Hepatocyte (in vitro differentiated cells): Measurements from ENCODE around the gene ANKRD55. TPM values are rescaled to one million over a fixed set of nuclear protein-coding genes. Genes with fewer than 3 reads are reported as not detected.
"Not testable (repeated sequence)": the region's sequence is repeated elsewhere in the genome, so short reads cannot be mapped to it uniquely, and the experiment has no call there.

Experiments
- DNase-seq: peaks from one replicate; pipeline ENCODE4 v3.0.0-alpha.2; 2016; ENCODE audit warnings: low spot score
- H2AFZ ChIP-seq: fragments of 200-600 bp; sonication (generic); 2 replicates; pipeline ENCODE4 v1.6.0; 2016; ENCODE audit warnings: antibody characterized with exemption, mild to moderate bottlenecking
- H3K27ac ChIP-seq: fragments of 200-600 bp; sonication (generic); 2 replicates; pipeline ENCODE4 v1.5.1; 2016; ENCODE audit warnings: mild to moderate bottlenecking
- H3K27me3 ChIP-seq: fragments of 200-600 bp; sonication (generic); 2 replicates; pipeline ENCODE4 v1.6.1; 2016
- H3K36me3 ChIP-seq: fragments of 200-600 bp; sonication (generic); replicated peaks from 2 replicates; pipeline ENCODE4 v1.5.1; 2016; ENCODE audit warnings: low read depth; ENCODE audit not compliant: insufficient read depth
- H3K4me1 ChIP-seq: fragments of 200-600 bp; sonication (generic); 2 replicates; pipeline ENCODE4 v1.5.1; 2016; ENCODE audit warnings: mild to moderate bottlenecking, moderate library complexity; ENCODE audit not compliant: insufficient read depth
- H3K4me2 ChIP-seq: fragments of 200-600 bp; sonication (generic); 2 replicates; pipeline ENCODE4 v1.6.0; 2016
- H3K4me3 ChIP-seq: fragments of 200-600 bp; sonication (generic); 2 replicates; pipeline ENCODE4 v1.5.1; 2016; ENCODE audit warnings: mild to moderate bottlenecking
- H3K79me2 ChIP-seq: fragments of 200-600 bp; sonication (generic); 2 replicates; pipeline ENCODE4 v1.6.0; 2017; ENCODE audit warnings: mild to moderate bottlenecking
- H3K9me2 ChIP-seq: fragments of 200-600 bp; sonication (generic); replicated peaks from 2 replicates; pipeline ENCODE4 v1.6.0; 2017; ENCODE audit warnings: mild to moderate bottlenecking; ENCODE audit not compliant: insufficient read depth
- H3K9me3 ChIP-seq: fragments of 200-600 bp; sonication (generic); 2 replicates; pipeline ENCODE4 v1.5.1; 2016; ENCODE audit warnings: low read depth, mild to moderate bottlenecking
- H4K20me1 ChIP-seq: fragments of 200-600 bp; sonication (generic); 2 replicates; pipeline ENCODE4 v1.6.0; 2016; ENCODE audit warnings: mild to moderate bottlenecking; ENCODE audit not compliant: insufficient read depth, poor library complexity, severe bottlenecking
- CTCF ChIP-seq: fragments of 200-600 bp; sonication (generic); IDR thresholded peaks from 2 replicates; pipeline ENCODE4 v1.5.1; 2016; ENCODE audit warnings: antibody characterized with exemption, mild to moderate bottlenecking; ENCODE audit not compliant: poor library complexity
- EZH2 ChIP-seq: fragments of 200-600 bp; sonication (generic); IDR thresholded peaks from 2 replicates; pipeline ENCODE4 v1.6.1; 2016; ENCODE audit warnings: antibody characterized with exemption, mild to moderate bottlenecking, borderline replicate concordance
- EZH2phosphoT487 ChIP-seq: fragments of 200-600 bp; sonication (generic); IDR thresholded peaks from one replicate; pipeline ENCODE4 v1.6.1; 2018; ENCODE audit warnings: antibody characterized with exemption, mild to moderate bottlenecking, low read depth, moderate library complexity; ENCODE audit not compliant: unreplicated experiment, severe bottlenecking
- WGBS: methylation state at CpG from one replicate; pipeline ENCODE4 v1.1.6; 2016; ENCODE audit warnings: low lambda C conversion rate; ENCODE audit errors: missing lambda C conversion rate; 5-methylcytosine and 5-hydroxymethylcytosine counted together
- polyA plus RNA-seq: library from polyadenylated mRNA; unstranded; fragments of >200 nt; fragmentation: Nextera tagmentation; extraction: Ambion mirVana; gene quantifications from 2 replicates; pipeline ENCODE4 v1.2.1, GENCODE V29; 2016
- total RNA-seq: library from RNA; depleted of rRNA; stranded (reverse); fragments of >200 nt; gene quantifications from 2 replicates; pipeline ENCODE4 v1.2.3, GENCODE V29; 2014

Gene ANKRD55
- total and polyA plus RNA-seq, 2 experiments from 2014 or later: 0.20 to 0.31 TPM

GRCh38 chr5:56270058-56270457 lies 36.9 kb upstream of the ANKRD55 start:
- Histone ChIP-seq H4K20me1 (no peaks in the 10 kb centered on the region), H3K27ac (no peak overlapping the region), H3K36me3 (no peaks in the 10 kb centered on the region), H3K4me2 (no peak overlapping the region), H3K4me3 (no peak overlapping the region), H3K27me3 (no peaks in the 10 kb centered on the region), H2AFZ (no peak overlapping the region), H3K4me1 (peaks cover 7% of the 10 kb centered on the region), H3K9me3 (no peaks in the 10 kb centered on the region), H3K79me2 (no peaks in the 10 kb centered on the region), H3K9me2 (no peaks in the 10 kb centered on the region)
- DNase-seq: no peak
- TF ChIP-seq CTCF (no peak), EZH2 (no peak), EZH2phosphoT487 (no peak)
- 78% methylated on average over 6 of the region's 6 CpGs for WGBS

DNA sequence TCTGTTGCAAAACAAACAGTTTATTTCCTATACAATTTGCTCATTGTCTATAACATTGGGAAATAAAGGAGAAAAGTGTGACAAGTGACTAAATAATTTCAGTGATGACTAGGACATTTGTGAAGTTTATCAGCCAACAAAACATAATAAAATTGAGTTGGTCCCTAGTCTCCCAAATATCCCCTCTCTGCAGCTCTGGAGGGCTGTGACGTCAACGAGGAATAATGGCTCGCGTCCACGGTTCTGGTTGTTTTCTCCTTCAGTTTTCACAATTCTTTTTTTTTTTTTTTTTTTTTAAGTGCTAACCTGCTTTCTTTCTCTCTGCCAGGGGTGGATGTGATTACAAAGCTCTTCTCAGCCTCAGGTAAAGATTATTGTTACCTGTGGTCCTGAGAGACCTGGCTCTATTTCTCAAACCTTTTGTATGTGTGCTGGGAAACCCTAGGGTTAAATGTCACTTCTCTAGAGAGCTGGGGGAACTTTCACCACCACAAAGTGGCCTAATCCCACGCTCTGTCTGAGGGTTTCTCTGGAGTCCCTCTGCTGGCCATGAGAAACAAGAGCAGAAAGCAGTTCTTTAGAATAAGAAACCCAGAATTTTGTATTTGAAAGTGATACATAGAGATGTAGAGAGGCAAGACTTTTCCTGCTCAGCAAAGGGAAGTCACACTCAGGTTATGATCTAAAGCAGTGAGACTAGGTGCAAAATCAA lies 36.2 kb upstream of the ANKRD55 start:
- TF ChIP-seq CTCF (peak; percentile 68), EZH2 (no peak), EZH2phosphoT487 (no peak)
- H3K27me3 ChIP-seq: no peaks in the 10 kb centered on the region
- H4K20me1 ChIP-seq: no peaks in the 10 kb centered on the region
- H2AFZ ChIP-seq: peak overlapping the region; percentile 28
- no peak overlapping the region for H3K27ac ChIP-seq
- no peak overlapping the region for H3K4me3 ChIP-seq
- peak; percentile 69 for DNase-seq
- H3K36me3 ChIP-seq: no peaks in the 10 kb centered on the region
- H3K4me2 ChIP-seq: no peak overlapping the region
- no peaks in the 10 kb centered on the region for H3K9me2 ChIP-seq
- no peaks in the 10 kb centered on the region for H3K79me2 ChIP-seq
- no peaks in the 10 kb centered on the region for H3K9me3 ChIP-seq
- peaks cover 7% of the 10 kb centered on the region for H3K4me1 ChIP-seq
- WGBS: 39% methylated on average over 6 of the region's 6 CpGs

DNA sequence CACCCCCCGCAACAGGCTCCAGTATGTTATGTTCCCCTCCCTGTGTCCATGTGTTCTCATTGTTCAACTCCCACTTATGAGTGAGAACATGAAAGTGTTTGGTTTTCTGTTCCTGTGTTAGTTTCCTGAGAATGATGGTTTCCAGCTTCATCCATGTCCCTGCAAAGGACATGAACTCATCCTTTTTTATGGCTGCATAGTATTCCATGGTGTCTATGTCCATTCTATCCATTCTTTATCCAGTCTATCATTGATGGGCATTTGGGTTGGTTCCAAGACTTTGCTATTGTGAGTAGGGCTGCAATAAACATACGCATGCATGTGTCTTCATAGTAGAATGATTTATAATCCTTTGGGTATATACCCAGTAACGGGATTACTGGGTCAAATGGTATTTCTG lies 35.6 kb upstream of the ANKRD55 start:
- 97% methylated on average over 3 of the region's 3 CpGs for WGBS
- H3K36me3 ChIP-seq: not testable (repeated sequence)

GRCh38 chr5:56267856-56268255 lies 34.7 kb upstream of the ANKRD55 start:
- Histone ChIP-seq H2AFZ (no peak overlapping the region), H4K20me1 (no peaks in the 10 kb centered on the region), H3K36me3 (no peaks in the 10 kb centered on the region), H3K27me3 (no peaks in the 10 kb centered on the region), H3K4me1 (peaks cover 7% of the 10 kb centered on the region), H3K4me2 (no peak overlapping the region), H3K4me3 (no peak overlapping the region), H3K79me2 (no peaks in the 10 kb centered on the region), H3K27ac (no peak overlapping the region), H3K9me2 (no peaks in the 10 kb centered on the region), H3K9me3 (no peaks in the 10 kb centered on the region)
- no peak for DNase-seq
- no peak for TF ChIP-seq EZH2phosphoT487
- 97% methylated on average over 3 of the region's 3 CpGs for WGBS

More for the DNA sequence above, 35.6 kb upstream of the ANKRD55 start:
- not testable (repeated sequence) for H3K4me3 ChIP-seq, H2AFZ ChIP-seq, H3K27ac ChIP-seq, H3K27me3 ChIP-seq, DNase-seq, H3K4me1 ChIP-seq, H3K9me3 ChIP-seq, H4K20me1 ChIP-seq, H3K79me2 ChIP-seq, H3K9me2 ChIP-seq, H3K4me2 ChIP-seq
